Vagina (tissue), 2 donors: Measurements from ENCODE around the gene RWDD2A. TPM values are rescaled to one million over a fixed set of nuclear protein-coding genes. Genes with fewer than 3 reads are reported as not detected.

Experiments used
- DNase-seq, 2 donors: peaks; one replicate each; pipeline ENCODE4 v3.0.0-alpha.2; 2017; ENCODE audit errors: extremely low spot score in 2 of 2
- H3K27ac ChIP-seq: fragments of 200-600 bp; sonication (generic); one replicate; pipeline ENCODE4 v1.5.1; 2019
- H3K27me3 ChIP-seq: fragments of 200-600 bp; sonication (generic); one replicate; pipeline ENCODE4 v1.5.1; 2019
- H3K36me3 ChIP-seq, 2 donors: fragments of 200-600 bp; sonication (generic); one replicate each; pipeline ENCODE4 v1.5.1; 2017 to 2019
- H3K4me1 ChIP-seq: fragments of 200-600 bp; sonication (generic); one replicate; pipeline ENCODE4 v1.5.1; 2019
- H3K4me3 ChIP-seq, 2 donors: fragments of 200-600 bp; sonication (generic); 1 replicate in 1 of 2; 2 replicates in 1 of 2; pipeline ENCODE4 v1.5.1; 2016 to 2019
- H3K9me3 ChIP-seq: fragments of 200-600 bp; sonication (generic); one replicate; pipeline ENCODE4 v1.5.1; 2019
- CTCF ChIP-seq, 3 experiments: fragments of 450-650 bp in 2 of 3; fragments of 200-600 bp in 1 of 3; sonication (generic) in 1 of 3; IDR thresholded peaks; one replicate each; pipeline ENCODE4 v1.5.1; 2017 to 2019; ENCODE audit warnings: antibody characterized with exemption in 3 of 3, mild to moderate bottlenecking in 2 of 3, moderate library complexity in 2 of 3
- POLR2A ChIP-seq, 2 donors: fragments of 450-650 bp; IDR thresholded peaks; one replicate each; pipeline ENCODE4 v1.6.1; 2017; ENCODE audit warnings: antibody characterized with exemption in 2 of 2, mild to moderate bottlenecking in 2 of 2, moderate library complexity in 2 of 2
- POLR2AphosphoS5 ChIP-seq, 2 donors: sonication (generic); formaldehyde crosslinking; IDR thresholded peaks; one replicate each; pipeline ENCODE4 v1.9.0; 2017; ENCODE audit warnings: antibody characterized with exemption in 2 of 2, mild to moderate bottlenecking in 2 of 2, low read depth in 1 of 2; ENCODE audit not compliant: insufficient read depth in 1 of 2
- intact Hi-C: fragments of 100-400 bp; cut with DNase I; formaldehyde crosslinking; loops from one replicate; pipeline ENCODE4 v1.15.1; 2023
- total RNA-seq: library from RNA; depleted of rRNA; stranded (reverse); fragments of >200 nt; gene quantifications from one replicate; pipeline ENCODE4 v1.2.3, GENCODE V29; 2016

The RWDD2A gene
- total RNA-seq, 1 donor from 2014 or later: 2.0 TPM

- DNase-seq: no peak
- Histone ChIP-seq H3K27ac (no peak overlapping the region), H3K9me3 (no peaks in the 10 kb centered on the region), H3K4me1 (no peaks in the 10 kb centered on the region), H3K4me3 (no peak overlapping the region), H3K36me3 (peaks cover 0 to 90% of the 10 kb centered on the region in 2 donors), H3K27me3 (no peaks in the 10 kb centered on the region)
- TF ChIP-seq POLR2A (IDR thresholded peaks at IDR 0.05): no peak
- TF ChIP-seq POLR2AphosphoS5 (IDR thresholded peaks at IDR 0.05; ENCODE audit: insufficient read depth in 1 of 2, low read depth in 1 of 2): no peak
- no peak for TF ChIP-seq CTCF (IDR thresholded peaks at IDR 0.05)
- intact Hi-C loops: no loop called here
These were observed 23.6 kb upstream of the RWDD2A start for GRCh38 chr6:83169511-83169910.

- Histone ChIP-seq H3K4me3 (no peak overlapping the region), H3K9me3 (no peaks in the 10 kb centered on the region)
- TF ChIP-seq POLR2A (IDR thresholded peaks at IDR 0.05): no peak
- no peak for TF ChIP-seq POLR2AphosphoS5 (IDR thresholded peaks at IDR 0.05; ENCODE audit: insufficient read depth in 1 of 2, low read depth in 1 of 2)
- TF ChIP-seq CTCF (IDR thresholded peaks at IDR 0.05): no peak
These were observed 16.9 kb upstream of the RWDD2A start for GRCh38 chr6:83176246-83176645.

GRCh38 chr6:83180426-83180950 lies 12.7 kb upstream of the RWDD2A start:
- Histone ChIP-seq H3K27me3 (no peaks in the 10 kb centered on the region), H3K9me3 (no peaks in the 10 kb centered on the region)

More at GRCh38 chr6:83176246-83176645, 16.9 kb upstream of the RWDD2A start:
- no peaks in the 10 kb centered on the region for H3K4me1 ChIP-seq
- peaks cover 0 to 49% of the 10 kb centered on the region in 2 donors for H3K36me3 ChIP-seq
- H3K27ac ChIP-seq: no peak overlapping the region
- intact Hi-C loops: no loop called here
- no peaks in the 10 kb centered on the region for H3K27me3 ChIP-seq
- DNase-seq: no peak

GRCh38 chr6:83182114-83182513 lies 11.0 kb upstream of the RWDD2A start:
- H3K4me1 ChIP-seq: no peaks in the 10 kb centered on the region
- DNase-seq: no peak
- TF ChIP-seq POLR2A (IDR thresholded peaks at IDR 0.05): no peak
- intact Hi-C loops: no loop called here
- H3K4me3 ChIP-seq: no peak overlapping the region
- no peak overlapping the region for H3K27ac ChIP-seq
- no peaks in the 10 kb centered on the region for H3K27me3 ChIP-seq
- H3K36me3 ChIP-seq: peaks cover 0 to 43% of the 10 kb centered on the region in 2 donors
- no peaks in the 10 kb centered on the region for H3K9me3 ChIP-seq

More at GRCh38 chr6:83180426-83180950, 12.7 kb upstream of the RWDD2A start:
- intact Hi-C loops: no loop called here
- Histone ChIP-seq H3K4me3 (no peak overlapping the region), H3K27ac (no peak overlapping the region), H3K4me1 (no peaks in the 10 kb centered on the region), H3K36me3 (peaks cover 0 to 29% of the 10 kb centered on the region in 2 donors)
- no peak for TF ChIP-seq CTCF (IDR thresholded peaks at IDR 0.05)
- TF ChIP-seq POLR2A (IDR thresholded peaks at IDR 0.05): no peak
- no peak for TF ChIP-seq POLR2AphosphoS5 (IDR thresholded peaks at IDR 0.05; ENCODE audit: insufficient read depth in 1 of 2, low read depth in 1 of 2)
- DNase-seq: no peak

GRCh38 chr6:83183082-83183828 lies 9.9 kb upstream of the RWDD2A start:
- Histone ChIP-seq H3K9me3 (no peaks in the 10 kb centered on the region), H3K27me3 (no peaks in the 10 kb centered on the region), H3K27ac (no peak overlapping the region), H3K36me3 (peaks cover 0 to 54% of the 10 kb centered on the region in 2 donors), H3K4me3 (no peak overlapping the region), H3K4me1 (no peaks in the 10 kb centered on the region)
- TF ChIP-seq POLR2AphosphoS5 (IDR thresholded peaks at IDR 0.05; ENCODE audit: insufficient read depth in 1 of 2, low read depth in 1 of 2): no peak
- DNase-seq: no peak
- intact Hi-C loops: no loop called here

GRCh38 chr6:83185096-83185495 lies 8.1 kb upstream of the RWDD2A start:
- peaks cover 9% of the 10 kb centered on the region for H3K4me1 ChIP-seq
- peaks cover 0 to 46% of the 10 kb centered on the region in 2 donors for H3K36me3 ChIP-seq
- no peak for TF ChIP-seq POLR2AphosphoS5 (IDR thresholded peaks at IDR 0.05; ENCODE audit: insufficient read depth in 1 of 2, low read depth in 1 of 2)
- no peak for TF ChIP-seq CTCF (IDR thresholded peaks at IDR 0.05)
- TF ChIP-seq POLR2A (IDR thresholded peaks at IDR 0.05): no peak
- no peaks in the 10 kb centered on the region for H3K9me3 ChIP-seq
- no peak overlapping the region for H3K4me3 ChIP-seq
- no peak for DNase-seq
- no peaks in the 10 kb centered on the region for H3K27me3 ChIP-seq
- intact Hi-C loops: no loop called here
- no peak overlapping the region for H3K27ac ChIP-seq
